ENCODE results near the gene TRMT2A.

TRMT2A gene

DNA sequence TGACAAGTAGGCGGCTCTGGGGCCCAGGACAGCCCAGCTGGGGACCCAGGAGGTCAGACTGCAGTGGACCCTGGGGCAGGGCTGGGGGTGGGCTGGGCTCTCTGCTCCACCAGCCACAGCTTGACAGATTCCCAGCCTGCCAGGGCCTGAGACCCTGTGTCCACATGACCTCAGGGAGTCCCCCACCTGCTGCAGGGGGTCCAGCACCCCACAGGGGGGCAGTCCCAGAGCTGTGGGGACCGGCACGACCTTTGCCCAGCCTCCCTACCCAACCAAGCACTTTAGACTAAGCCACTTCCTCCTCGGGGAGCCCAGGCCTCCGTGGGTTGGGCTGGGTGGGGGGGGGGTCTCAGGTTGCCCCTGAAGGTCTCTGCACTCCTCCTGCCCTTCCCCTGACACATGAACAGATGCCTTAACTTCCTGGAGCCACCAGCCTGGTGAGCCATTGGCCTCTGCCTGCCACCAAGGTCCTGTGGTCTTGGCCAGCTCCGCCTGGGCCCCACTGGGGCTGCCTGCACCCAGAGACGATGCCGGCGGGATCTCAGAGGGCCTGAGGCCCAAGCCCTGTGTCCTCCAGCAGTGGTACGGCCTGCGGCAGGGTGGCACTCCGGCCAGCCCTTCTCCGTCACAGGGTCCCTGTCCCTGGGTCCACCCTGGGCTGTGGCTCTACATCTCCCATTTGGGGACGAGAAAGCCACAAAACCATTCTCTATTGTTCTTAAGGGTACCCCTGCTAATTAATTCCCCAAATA lies 30.4 kb upstream of the TRMT2A start:
- no peak for DNase-seq

DNA sequence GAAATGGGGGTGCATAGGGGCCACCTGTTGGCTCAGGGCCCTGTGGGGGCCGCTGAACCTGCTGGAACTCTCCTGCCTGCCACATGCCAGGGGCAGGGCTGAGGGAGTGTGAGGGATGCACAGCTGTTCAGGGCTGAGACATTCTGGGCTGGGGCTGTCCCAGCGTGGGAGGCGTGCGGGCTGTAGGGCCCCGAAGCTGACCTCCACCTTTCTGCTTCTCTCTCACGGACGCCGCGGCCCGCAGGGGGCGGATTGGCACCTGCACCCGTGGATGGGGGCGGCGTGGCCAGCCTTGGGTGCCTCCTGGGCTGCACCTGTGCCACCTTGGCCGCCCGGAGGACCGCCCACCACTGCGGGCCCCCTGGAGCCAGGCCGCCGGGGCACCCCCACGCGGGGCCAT lies 29.8 kb upstream of the TRMT2A start:
- no peak for DNase-seq

GRCh38 chr22:20145832-20146223 lies 28.8 kb upstream of the TRMT2A start:
- DNase-seq: no peak

GRCh38 chr22:20145206-20145831 lies 28.3 kb upstream of the TRMT2A start:
- DNase-seq: no peak

- DNase-seq: no peak
Measured at GRCh38 chr22:20143883-20144665, 27.0 kb upstream of the TRMT2A start.

DNA sequence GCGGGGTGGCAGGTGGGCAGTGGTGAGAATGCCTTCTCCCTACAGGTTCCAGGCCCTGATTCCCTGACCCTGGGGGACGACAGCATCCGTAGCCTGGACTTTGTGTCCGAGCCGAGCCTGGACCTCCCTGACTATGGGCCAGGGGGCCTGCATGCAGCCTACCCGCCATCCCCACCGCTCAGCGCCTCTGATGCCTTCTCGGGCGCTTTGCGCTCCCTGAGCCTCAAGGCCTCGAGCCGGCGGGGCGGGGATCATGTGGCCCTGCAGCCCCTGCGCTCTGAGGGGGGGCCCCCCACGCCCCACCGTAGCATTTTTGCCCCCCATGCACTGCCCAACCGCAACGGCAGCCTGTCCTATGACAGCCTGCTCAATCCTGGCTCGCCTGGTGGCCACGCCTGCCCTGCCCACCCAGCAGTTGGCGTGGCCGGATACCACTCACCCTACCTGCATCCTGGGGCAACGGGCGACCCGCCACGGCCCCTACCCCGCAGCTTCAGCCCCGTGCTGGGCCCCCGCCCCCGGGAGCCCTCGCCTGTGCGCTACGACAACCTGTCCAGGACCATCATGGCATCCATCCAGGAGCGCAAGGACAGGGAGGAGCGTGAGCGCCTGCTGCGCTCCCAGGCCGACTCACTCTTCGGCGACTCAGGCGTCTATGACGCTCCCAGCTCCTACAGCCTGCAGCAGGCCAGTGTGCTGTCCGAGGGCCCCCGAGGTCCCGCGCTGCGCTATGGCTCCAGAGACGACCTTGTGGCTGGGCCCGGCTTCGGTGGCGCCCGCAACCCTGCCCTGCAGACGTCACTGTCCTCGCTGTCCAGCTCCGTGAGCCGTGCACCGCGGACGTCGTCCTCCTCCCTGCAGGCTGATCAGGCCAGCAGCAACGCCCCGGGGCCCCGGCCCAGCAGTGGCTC lies 25.9 kb upstream of the TRMT2A start:
- no peak for DNase-seq

DNA sequence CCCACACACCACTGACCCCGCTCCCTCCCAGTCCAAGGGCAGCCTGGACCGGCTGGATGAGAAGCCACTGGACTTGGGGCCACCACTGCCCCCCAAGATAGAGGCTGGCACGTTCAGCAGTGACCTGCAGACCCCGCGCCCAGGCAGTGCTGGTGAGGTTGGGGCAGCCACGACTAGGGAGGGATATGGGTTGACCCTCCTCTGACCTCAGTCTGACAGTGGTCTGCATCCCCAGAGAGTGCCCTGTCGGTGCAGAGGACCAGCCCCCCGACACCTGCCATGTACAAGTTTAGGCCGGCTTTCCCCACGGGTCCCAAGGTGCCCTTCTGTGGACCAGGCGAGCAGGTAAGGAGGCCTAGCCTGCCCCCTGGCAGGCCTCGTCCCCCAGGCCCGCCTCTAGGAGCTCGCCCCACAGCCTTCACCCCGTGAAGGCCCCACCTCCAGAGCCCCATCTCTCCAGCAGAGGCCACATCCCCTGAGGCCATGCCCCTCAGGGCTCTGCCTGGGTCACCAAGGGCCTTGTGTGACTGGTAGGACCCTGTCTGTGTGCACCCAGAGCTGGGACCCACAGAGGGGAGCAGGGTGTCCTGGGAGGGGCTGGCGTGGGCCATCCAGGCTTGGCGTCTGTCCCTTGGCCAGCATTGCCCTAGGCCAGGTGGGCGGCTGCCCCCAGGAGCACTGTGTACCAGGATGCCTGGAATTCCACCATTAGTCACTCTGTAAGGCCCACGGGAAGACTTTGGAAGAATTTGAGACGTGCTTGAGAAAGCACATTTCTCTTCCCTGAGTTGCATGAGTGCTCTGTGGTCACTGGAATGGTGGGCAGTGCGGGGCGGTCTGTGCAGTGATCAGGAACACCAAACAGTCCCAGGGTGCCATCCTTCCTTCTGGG lies 24.4 kb upstream of the TRMT2A start:
- peak; percentile 66 for DNase-seq

GRCh38 chr22:20140521-20140964 lies 23.5 kb upstream of the TRMT2A start:
- DNase-seq: no peak

- no peak for DNase-seq
Measured at GRCh38 chr22:20140107-20140445, 23.1 kb upstream of the TRMT2A start.

- no peak for DNase-seq
Measured at GRCh38 chr22:20139391-20140106, 22.5 kb upstream of the TRMT2A start.

DNA sequence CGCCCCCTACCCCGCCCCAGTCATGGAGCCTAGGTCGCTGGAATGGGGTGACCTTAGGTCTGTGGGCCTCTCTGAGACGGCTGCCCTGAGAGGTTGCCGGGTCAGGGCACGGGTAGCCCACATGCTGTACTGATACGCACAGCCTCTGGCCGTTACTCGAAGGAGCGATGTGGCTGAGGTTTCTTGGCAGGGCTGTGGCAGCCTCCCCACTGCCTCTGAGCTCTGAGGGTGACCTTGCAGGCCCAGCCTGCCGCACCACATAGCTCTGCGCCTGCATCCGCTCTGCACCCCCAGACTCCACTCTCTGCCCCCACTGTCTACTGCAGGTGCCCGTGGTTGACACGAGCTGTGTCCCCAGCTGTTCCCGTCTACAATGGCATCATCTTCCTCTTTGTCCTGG lies 21.8 kb upstream of the TRMT2A start:
- no peak for DNase-seq

DNA sequence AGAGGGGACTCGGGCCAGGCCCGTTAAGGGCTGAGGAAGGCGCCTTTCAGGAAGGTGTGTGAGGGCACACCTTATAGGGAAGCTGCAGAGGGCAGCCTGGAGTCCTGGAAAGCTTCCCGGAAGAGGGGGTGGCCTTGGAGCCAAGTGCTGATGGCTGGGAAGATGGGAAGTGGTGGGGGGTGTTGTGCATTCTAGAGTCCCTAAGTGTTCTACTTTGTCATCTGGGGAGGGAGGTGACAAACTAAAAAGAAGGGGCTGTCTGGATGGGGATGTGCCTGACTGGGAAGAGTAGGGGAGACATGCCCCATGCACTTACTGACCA lies 21.4 kb upstream of the TRMT2A start:
- DNase-seq: no peak

DNA sequence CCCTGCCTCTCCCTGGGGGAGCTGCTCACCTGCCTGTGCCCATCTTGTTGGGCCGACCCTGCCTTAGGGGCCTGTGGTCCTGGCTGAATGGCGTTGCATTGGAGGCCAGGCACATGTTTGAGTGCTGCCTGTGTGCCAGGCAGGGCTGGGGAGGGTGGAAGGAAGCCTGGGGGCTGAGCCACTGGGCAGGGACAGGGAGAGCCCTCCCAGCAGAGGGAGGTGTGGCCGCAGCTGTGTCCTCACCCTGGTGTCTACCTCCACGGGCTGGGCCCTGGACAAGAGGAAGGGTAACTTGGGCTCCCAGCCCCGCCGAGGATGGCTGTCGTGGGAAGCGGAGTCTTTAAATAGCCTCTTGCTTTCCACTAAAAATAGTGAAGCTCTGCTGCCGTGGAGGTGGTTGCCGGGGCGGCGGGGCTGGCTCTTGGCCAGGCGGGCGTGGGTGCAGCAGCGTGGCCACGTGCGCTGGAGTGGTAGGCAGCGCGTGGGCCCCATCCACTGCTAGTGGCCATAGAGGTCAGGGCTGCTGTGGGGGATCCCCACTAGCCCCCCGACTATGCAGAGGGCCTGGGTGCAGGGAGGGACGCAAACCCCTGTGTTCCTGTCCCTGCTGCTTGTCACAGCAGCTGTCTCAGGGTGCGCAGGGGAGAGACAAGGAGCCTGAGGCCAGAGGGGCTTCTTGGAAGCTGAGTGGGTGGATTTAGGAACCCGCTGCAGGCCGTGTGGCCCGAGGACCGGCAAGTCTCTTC lies 20.8 kb upstream of the TRMT2A start:
- DNase-seq: no peak

DNA sequence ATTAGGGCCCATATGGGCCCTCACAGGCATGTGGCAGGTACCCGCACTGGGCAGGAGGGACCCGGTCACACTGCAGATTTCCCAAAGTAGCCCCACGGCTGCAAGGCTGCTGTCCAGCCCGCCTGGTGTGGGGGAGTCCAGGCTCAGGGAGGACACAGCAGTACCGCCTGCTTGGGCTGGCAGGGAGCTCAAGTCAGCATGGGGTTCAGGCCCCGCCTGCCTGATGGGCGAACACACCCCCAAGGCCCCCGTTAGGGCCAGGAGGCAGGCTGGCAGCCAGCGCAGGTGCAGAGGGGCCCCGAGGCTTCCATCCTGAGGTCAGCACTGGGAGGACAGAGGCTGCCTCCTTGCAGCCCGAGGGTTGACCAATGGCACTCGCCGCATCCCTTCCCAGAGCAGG lies 20.1 kb upstream of the TRMT2A start:
- no peak for DNase-seq

GRCh38 chr22:20136603-20136873 lies 19.5 kb upstream of the TRMT2A start:
- no peak for DNase-seq

DNA sequence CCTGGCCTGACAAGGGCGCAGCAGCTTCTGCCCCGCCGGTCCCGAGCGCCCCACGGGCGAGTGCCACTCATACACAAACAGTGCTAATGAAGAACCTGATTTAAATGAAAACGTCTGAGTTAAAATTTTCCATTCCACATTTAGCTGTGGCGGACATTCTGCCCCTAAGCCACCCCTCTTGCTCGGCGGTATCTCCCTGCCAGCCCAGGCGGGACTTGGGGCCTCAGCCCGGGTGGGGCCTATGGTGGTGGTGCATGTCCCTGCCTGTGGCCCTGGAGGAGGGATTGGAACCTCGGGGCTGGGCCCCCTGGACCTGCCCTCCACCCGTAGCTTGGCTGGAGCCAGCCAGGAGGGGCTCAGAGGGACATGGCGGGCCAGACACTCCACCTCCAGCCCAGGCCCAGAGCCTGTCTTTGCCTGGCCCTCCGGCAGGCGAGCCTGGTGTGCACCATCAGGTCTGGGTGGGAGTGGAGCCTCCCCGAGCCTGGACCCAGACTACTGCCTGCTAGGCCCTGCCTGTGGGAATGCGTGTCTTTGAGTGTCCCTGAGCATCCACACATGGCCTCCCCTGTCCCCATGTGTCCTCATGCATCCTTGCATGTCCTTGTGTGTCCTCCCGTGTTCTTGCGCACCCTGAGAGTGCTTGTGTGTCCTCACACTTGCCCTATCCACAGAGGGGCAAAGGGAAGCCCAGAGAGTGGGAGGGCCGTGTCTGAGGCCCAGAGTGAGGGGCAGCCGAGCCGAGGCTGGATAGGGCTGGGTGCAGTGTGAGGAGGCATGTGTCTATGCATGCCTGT lies 19.0 kb upstream of the TRMT2A start:
- no peak for DNase-seq

- DNase-seq: no peak
Measured at GRCh38 chr22:20135265-20135664, 18.2 kb upstream of the TRMT2A start.

DNA sequence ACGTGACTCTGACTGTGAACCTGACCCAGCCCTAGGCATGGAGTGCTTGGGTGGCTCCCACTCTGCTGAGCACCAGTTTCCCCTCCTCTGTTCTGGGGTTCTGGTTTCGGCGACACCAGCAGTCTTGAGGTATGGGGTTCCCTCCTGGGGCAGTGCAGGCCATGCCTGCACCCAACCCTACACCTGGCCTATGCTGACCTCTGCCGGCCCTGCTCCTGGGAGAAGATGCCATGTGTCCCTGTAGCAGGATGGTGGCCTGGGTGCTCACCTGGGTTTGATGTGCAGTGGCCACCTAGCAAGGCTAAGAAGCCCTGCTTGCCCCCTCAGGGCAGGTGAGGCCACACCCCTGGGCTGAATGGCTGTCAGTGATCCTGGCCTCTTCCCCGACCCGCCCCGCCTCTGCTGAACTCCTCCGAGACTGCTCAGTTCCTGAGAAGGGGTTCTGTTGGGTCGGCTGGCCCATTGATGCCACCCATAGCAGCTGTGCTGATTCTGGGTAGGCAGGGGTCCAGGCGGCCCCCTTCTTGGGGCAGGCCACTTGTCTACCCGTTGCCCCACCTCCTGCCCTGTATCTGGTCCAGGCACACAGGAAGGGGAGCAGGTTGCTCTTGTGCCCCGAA lies 17.0 kb upstream of the TRMT2A start:
- DNase-seq: no peak

DNA sequence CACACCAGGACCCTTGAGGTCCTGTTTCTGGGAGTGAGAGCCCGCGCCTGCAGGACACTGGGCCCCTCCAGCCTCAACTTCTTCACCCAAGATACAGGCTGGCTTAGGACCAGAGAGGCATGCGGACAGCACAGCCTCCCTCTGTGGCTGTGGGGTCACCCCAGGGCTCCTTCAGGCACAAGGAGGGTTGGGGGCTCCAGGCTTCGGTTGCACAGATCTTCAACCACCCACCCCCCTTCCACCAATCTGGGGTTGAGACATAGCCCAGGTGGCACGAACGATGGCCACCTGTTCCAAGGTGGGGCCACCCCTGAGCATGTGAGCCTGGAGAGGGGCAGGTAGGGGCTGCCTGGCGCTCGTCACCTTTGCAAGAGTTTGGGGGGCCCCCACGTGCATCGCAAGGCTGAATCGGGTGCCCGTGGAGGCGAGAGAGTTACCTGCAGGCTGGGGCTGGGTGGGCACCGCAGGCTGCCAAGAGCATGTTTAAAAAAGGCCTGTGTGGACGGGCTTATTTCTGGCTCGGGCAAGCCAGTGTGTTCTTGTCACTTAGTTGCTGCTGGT lies 15.7 kb upstream of the TRMT2A start:
- no peak for DNase-seq
